K562 (cell line): ENCODE results near the gene EME2. TPM values are rescaled to one million over a fixed set of nuclear protein-coding genes. Genes with fewer than 3 reads are reported as not detected.

Experiments
- ATAC-seq: fragments of 200-7000 bp; cut with Tn5 transposase; 3 replicates; pipeline ENCODE4 v1.9.1; 2020; ENCODE audit warnings: moderate library complexity
- BruUV-seq: library from RNA; stranded (reverse); fragments of 400-500 nt; replicated peaks from 2 replicates; lab custom pipeline; 2021; lab: Mats Ljungman, UMichigan
- CTCF ChIA-PET: fragments of 300-600 bp; formaldehyde crosslinking; extraction: SDS; loops from one replicate; lab custom pipeline; 2021; ENCODE audit warnings: low intra/inter-chr PET ratio; lab: Yijun Ruan, JAX
- POLR2A ChIA-PET: fragments of 300-600, 350-650 bp; sonication (Branson Sonifier 250); formaldehyde crosslinking; extraction: SDS; loops from one replicate; lab custom pipeline; 2021; ENCODE audit warnings: antibody characterized with exemption, inconsistent platforms; lab: Yijun Ruan, JAX
- DNase-seq, 4 experiments: peaks; one replicate each; pipeline versions ENCODE4 v3.0.0 to v3.0.0-alpha.2; 2011 to 2018; ENCODE audit warnings: low spot score in 3 of 4, mixed read lengths in 3 of 4; ENCODE audit errors: extremely low read depth in 1 of 4
- FAIRE-seq: peaks from 2 replicates; lab custom pipeline; 2011; peaks lifted over from hg19 to GRCh38; lab: Jason Lieb, UNC
- H2AFZ ChIP-seq: 2 replicates; pipeline ENCODE4 v1.6.0; 2011; ENCODE audit warnings: low read depth, low read length, control low read depth, inconsistent platforms
- H3K27ac ChIP-seq: fragments of 200-600 bp; 3 replicates; pipeline ENCODE4 v1.8.0; 2011; ENCODE audit warnings: low read depth, mild to moderate bottlenecking, control low read depth, inconsistent platforms, low read length, moderate library complexity, mixed read lengths; ENCODE audit errors: extremely low read depth
- H3K27me3 ChIP-seq, 2 experiments: fragments of 300-600 bp in 1 of 2; 2 replicates in 1 of 2; 3 replicates in 1 of 2; pipeline versions ENCODE4 v1.6.0 to v1.8.0; 2011; ENCODE audit warnings: inconsistent platforms in 2 of 2, low read length in 2 of 2, mild to moderate bottlenecking in 1 of 2, mixed read lengths in 1 of 2, moderate library complexity in 1 of 2; ENCODE audit not compliant: control insufficient read depth in 2 of 2, insufficient read depth in 2 of 2
- H3K36me3 ChIP-seq: fragments of 300-600 bp; 3 replicates; pipeline ENCODE4 v1.8.0; 2011; ENCODE audit warnings: mild to moderate bottlenecking, low read length, inconsistent platforms; ENCODE audit not compliant: control insufficient read depth, insufficient read depth
- H3K4me1 ChIP-seq, 2 experiments: fragments of 200-600 bp in 1 of 2; replicated peaks in 1 of 2; 2 replicates in 1 of 2; 3 replicates in 1 of 2; pipeline versions ENCODE4 v1.5.1 to v1.8.0; 2011; ENCODE audit warnings: inconsistent platforms in 2 of 2, low read length in 2 of 2, mild to moderate bottlenecking in 1 of 2, mixed read lengths in 1 of 2, moderate library complexity in 1 of 2; ENCODE audit not compliant: control insufficient read depth in 2 of 2, insufficient read depth in 2 of 2
- H3K4me2 ChIP-seq: 2 replicates; pipeline ENCODE4 v1.6.1; 2011; ENCODE audit warnings: low read length, control low read depth, inconsistent platforms, mixed read lengths; ENCODE audit not compliant: insufficient read depth
- H3K4me3 ChIP-seq: fragments of 200-600 bp; sonication (generic), shearing (Covaris generic); 2 replicates; pipeline ENCODE4 v1.5.1; 2016; ENCODE audit warnings: control low read depth, inconsistent platforms
- H3K79me2 ChIP-seq: fragments of 200-600 bp; 3 replicates; pipeline ENCODE4 v1.8.0; 2011; ENCODE audit warnings: low read length, inconsistent platforms; ENCODE audit not compliant: control insufficient read depth, insufficient read depth
- H3K9ac ChIP-seq, 2 experiments: 2 replicates each; pipeline versions ENCODE4 v1.6.0 to v1.6.1; 2011; ENCODE audit warnings: low read depth in 2 of 2, low read length in 2 of 2, control low read depth in 1 of 2, inconsistent platforms in 1 of 2, mild to moderate bottlenecking in 1 of 2, mixed read lengths in 1 of 2; ENCODE audit not compliant: insufficient read depth in 1 of 2
- H3K9me1 ChIP-seq: one replicate; pipeline ENCODE4 v1.6.0; 2011; ENCODE audit warnings: inconsistent platforms, mild to moderate bottlenecking, low read length, moderate library complexity; ENCODE audit not compliant: control insufficient read depth, insufficient read depth
- H3K9me3 ChIP-seq: replicated peaks from 2 replicates; pipeline ENCODE4 v1.5.1; 2011; ENCODE audit warnings: low read depth, low read length, inconsistent platforms; ENCODE audit not compliant: control insufficient read depth, insufficient read depth
- H4K20me1 ChIP-seq: replicated peaks from 2 replicates; pipeline ENCODE4 v1.6.1; 2011; ENCODE audit warnings: low read length, inconsistent platforms, mixed read lengths; ENCODE audit not compliant: control insufficient read depth, insufficient read depth
- BCOR ChIP-seq: fragments of 450-650 bp; IDR thresholded peaks from 2 replicates; pipeline ENCODE4 v1.6.1; 2016
- CEBPG ChIP-seq, 3 experiments: fragments of 200-800 bp in 1 of 3; sonication (Bioruptor generic) in 1 of 3; sonication (generic) in 1 of 3; formaldehyde crosslinking in 1 of 3; IDR thresholded peaks in 2 of 3; conservative IDR thresholded peaks in 1 of 3; 2 replicates each; pipeline versions ENCODE4 v1.6.1 to v1.8.0; 2016 to 2022; ENCODE audit warnings: missing compliant biosample characterization in 2 of 3, missing genetic modification characterization in 2 of 3, mild to moderate bottlenecking in 1 of 3, missing genetic modification reagents in 1 of 3
- GATAD2A ChIP-seq: fragments of 450-650 bp; IDR thresholded peaks from 2 replicates; pipeline ENCODE4 v1.6.1; 2017
- KLF1 ChIP-seq: fragments of 450-650 bp; IDR thresholded peaks from 2 replicates; pipeline ENCODE4 v1.6.1; 2016; ENCODE audit warnings: missing genetic modification characterization, missing compliant biosample characterization
- MTF1 ChIP-seq: fragments of 250-450 bp; sonication (Bioruptor Pico); IDR thresholded peaks from 2 replicates; pipeline ENCODE4 v1.9.0; 2021; ENCODE audit warnings: moderate library complexity, mild to moderate bottlenecking, inconsistent platforms, borderline replicate concordance
- NCOR1 ChIP-seq: fragments of 450-650 bp; IDR thresholded peaks from 2 replicates; pipeline ENCODE4 v1.6.1; 2016; ENCODE audit warnings: mild to moderate bottlenecking, moderate library complexity
- NFIX ChIP-seq: fragments of 250-450 bp; sonication (Bioruptor Pico); IDR thresholded peaks from 2 replicates; pipeline ENCODE4 v1.4.0; 2020; ENCODE audit warnings: low read depth, mild to moderate bottlenecking, moderate library complexity
- NR2C1 ChIP-seq, 2 experiments: fragments of 450-650 bp; IDR thresholded peaks; 2 replicates each; pipeline ENCODE4 v1.6.1; 2017; ENCODE audit warnings: mild to moderate bottlenecking in 2 of 2, antibody characterized with exemption in 1 of 2, inconsistent platforms in 1 of 2, missing compliant biosample characterization in 1 of 2, missing genetic modification characterization in 1 of 2
- NR3C1 ChIP-seq: sonication (generic); formaldehyde crosslinking; IDR thresholded peaks from 2 replicates; pipeline ENCODE4 v1.8.1; 2022; ENCODE audit warnings: missing genetic modification reagents
- POU5F1 ChIP-seq: fragments of 150-350 bp; IDR thresholded peaks from 2 replicates; pipeline ENCODE4 v1.6.1; 2014; ENCODE audit warnings: borderline replicate concordance, low read length, low read depth, mild to moderate bottlenecking; ENCODE audit not compliant: partially characterized antibody
- RAD21 ChIP-seq, 2 experiments: fragments of 250-450 bp in 1 of 2; fragments of 450-650 bp in 1 of 2; sonication (Bioruptor Pico) in 1 of 2; formaldehyde crosslinking in 1 of 2; IDR thresholded peaks in 1 of 2; conservative IDR thresholded peaks in 1 of 2; 2 replicates each; pipeline versions ENCODE4 v1.4.0 to v1.8.0; 2020 to 2022; ENCODE audit warnings: mild to moderate bottlenecking in 2 of 2, moderate library complexity in 1 of 2
- SMAD2 ChIP-seq: fragments of 150-350 bp; IDR thresholded peaks from 2 replicates; pipeline ENCODE4 v1.6.1; 2014; ENCODE audit warnings: low read depth, mild to moderate bottlenecking, low read length
- TAL1 ChIP-seq: fragments of 450-650 bp; IDR thresholded peaks from 2 replicates; pipeline ENCODE4 v1.6.1; 2016; ENCODE audit warnings: mild to moderate bottlenecking
- ZBTB7A ChIP-seq: IDR thresholded peaks from 2 replicates; pipeline ENCODE4 v1.6.1; 2011; ENCODE audit warnings: low read depth, mild to moderate bottlenecking, low read length, moderate library complexity, borderline replicate concordance; ENCODE audit not compliant: control insufficient read depth
- ZNF133 ChIP-seq: fragments of 250-450 bp; sonication (Bioruptor Pico); IDR thresholded peaks from 2 replicates; pipeline ENCODE4 v1.4.0; 2020; ENCODE audit warnings: mild to moderate bottlenecking
- ZNF263 ChIP-seq: sonication (generic); formaldehyde crosslinking; IDR thresholded peaks from 2 replicates; pipeline ENCODE4 v1.8.0; 2022; ENCODE audit warnings: mild to moderate bottlenecking, missing genetic modification reagents, borderline replicate concordance
- ZNF512 ChIP-seq: IDR thresholded peaks from 2 replicates; pipeline ENCODE4 v1.6.1; 2016; ENCODE audit warnings: missing genetic modification characterization, missing compliant biosample characterization
- WGBS: fragments of 100-300 bp; shearing (Covaris generic); methylation state at CpG from one replicate; pipeline ENCODE4 v1.1.6; 2016; ENCODE audit warnings: low coverage, mixed read lengths; ENCODE audit not compliant: insufficient coverage; ENCODE audit errors: missing lambda C conversion rate; 5-methylcytosine and 5-hydroxymethylcytosine counted together
- in situ Hi-C: fragments of 300-500 bp; cut with MboI; formaldehyde crosslinking; loops from 4 replicates; pipeline ENCODE4 v1.15.0; 2018; ENCODE audit warnings: inconsistent platforms, mixed read lengths
- intact Hi-C: fragments of 100-400 bp; cut with micrococcal nuclease; formaldehyde crosslinking; loops from 2 replicates; pipeline ENCODE4 v1.14.2; 2022
- polyA plus RNA-seq, 8 experiments: library from polyadenylated mRNA; depleted of rRNA in 4 of 8; stranded (reverse) in 5 of 8; unstranded in 3 of 8; fragments of >200 nt; fragmentation: Nextera tagmentation in 2 of 8; fragmentation: Illumina TruSeq in 1 of 8; extraction: Ambion mirVana in 2 of 8; extraction: Trizol in 1 of 8; gene quantifications; 2 replicates each; pipeline versions ENCODE4 v1.2.1 to v1.2.3, GENCODE V29; 2011 to 2014; ENCODE audit warnings: inconsistent platforms in 1 of 8, missing spikeins in 1 of 8
- total RNA-seq, 7 experiments: library from RNA; depleted of rRNA in 6 of 7; stranded (reverse); fragments of >200 nt in 6 of 7; fragmentation: Illumina TruSeq in 2 of 7; extraction: Trizol in 2 of 7; gene quantifications; 2 replicates each; pipeline versions ENCODE4 v1.2.1 to v1.2.3, GENCODE V29; 2011 to 2021; ENCODE audit warnings: low replicate concordance in 1 of 7
- TF ChIP-seq, protein P1 (sequence below): sonication (generic); formaldehyde crosslinking; IDR thresholded peaks from 2 replicates; pipeline ENCODE4 v1.8.1; 2023; ENCODE audit warnings: mild to moderate bottlenecking, missing genetic modification reagents

Gene EME2
- total and polyA plus RNA-seq, 9 of the 15 experiments (the other 6 are each of a cell fraction or from before 2014, with no cell fraction given), result 0.35 to 19.9 (median 3.5) TPM

- no peak for TF ChIP-seq MTF1 (CRISPR knock-in tag)
- TF ChIP-seq ZNF512 (tag), result no peak
- no peak for TF ChIP-seq SMAD2
- TF ChIP-seq NR2C1 (IDR thresholded peaks at IDR 0.05), result no peak
- no peak for TF ChIP-seq NR2C1 (tag; IDR thresholded peaks at IDR 0.05)
- TF ChIP-seq TAL1, result no peak
These were observed 32.4 kb upstream of the EME2 start (continued) for GRCh38 chr16:1740234-1740633.

GRCh38 chr16:1740781-1741490 is 31.7 kb upstream of the EME2 start:
- intact Hi-C loops (no loop called here), in situ Hi-C loops (no loop called here)
- no peak for TF ChIP-seq BCOR
- no peak for TF ChIP-seq RAD21 (CRISPR knock-in tag; conservative IDR thresholded peaks at IDR 0.05 in 1 of 2, IDR thresholded peaks at IDR 0.05 in 1 of 2)
- TF ChIP-seq NFIX (CRISPR knock-in tag), result no peak
- TF ChIP-seq NR3C1, result no peak
- no peak for TF ChIP-seq KLF1 (tag)
- TF ChIP-seq ZNF133, result no peak
- TF ChIP-seq, protein P1, sequence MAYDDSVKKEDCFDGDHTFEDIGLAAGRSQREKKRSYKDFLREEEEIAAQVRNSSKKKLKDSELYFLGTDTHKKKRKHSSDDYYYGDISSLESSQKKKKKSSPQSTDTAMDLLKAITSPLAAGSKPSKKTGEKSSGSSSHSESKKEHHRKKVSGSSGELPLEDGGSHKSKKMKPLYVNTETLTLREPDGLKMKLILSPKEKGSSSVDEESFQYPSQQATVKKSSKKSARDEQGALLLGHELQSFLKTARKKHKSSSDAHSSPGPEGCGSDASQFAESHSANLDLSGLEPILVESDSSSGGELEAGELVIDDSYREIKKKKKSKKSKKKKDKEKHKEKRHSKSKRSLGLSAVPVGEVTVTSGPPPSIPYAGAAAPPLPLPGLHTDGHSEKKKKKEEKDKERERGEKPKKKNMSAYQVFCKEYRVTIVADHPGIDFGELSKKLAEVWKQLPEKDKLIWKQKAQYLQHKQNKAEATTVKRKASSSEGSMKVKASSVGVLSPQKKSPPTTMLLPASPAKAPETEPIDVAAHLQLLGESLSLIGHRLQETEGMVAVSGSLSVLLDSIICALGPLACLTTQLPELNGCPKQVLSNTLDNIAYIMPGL (CRISPR knock-in tag), result no peak
- TF ChIP-seq ZNF263, result no peak
- no peak for TF ChIP-seq GATAD2A
- TF ChIP-seq NCOR1, result no peak
- TF ChIP-seq ZBTB7A, result no peak
- TF ChIP-seq CEBPG (CRISPR knock-in tag; IDR thresholded peaks at IDR 0.05), result no peak
- no peak for TF ChIP-seq CEBPG (tag; conservative IDR thresholded peaks at IDR 0.05 in 1 of 2, IDR thresholded peaks at IDR 0.05 in 1 of 2)
- TF ChIP-seq POU5F1, result no peak

More at GRCh38 chr16:1740781-1741490, 31.7 kb upstream of the EME2 start:
- Histone ChIP-seq H3K36me3 (peaks cover 18% of the 10 kb centered on the region; the same call in 1 of the 3 replicates), H4K20me1 (no peaks in the 10 kb centered on the region), H3K4me1 (peaks cover 0 to 50% of the 10 kb centered on the region in 2 experiments; a peak in 2 of 5 replicates), H3K27me3 (no peaks in the 10 kb centered on the region; a peak in 1 of 5 replicates), H3K9me3 (peaks cover 22% of the 10 kb centered on the region), H3K79me2 (no peaks in the 10 kb centered on the region), H3K27ac (no peak overlapping the region), H3K4me3 (no peak overlapping the region), H3K9ac (peak overlapping the region in 1 of 2 experiments; percentile 68; a peak in 1 of 4 replicates), H3K9me1 (no peaks in the 10 kb centered on the region), H3K4me2 (no peak overlapping the region), H2AFZ (no peak overlapping the region)
- no TSS peak for BruUV-seq
- no peak for ATAC-seq
- WGBS, result 95% methylated on average over 23 of the region's 30 CpGs
- no peak for FAIRE-seq
- no peak for DNase-seq
- ChIA-PET CTCF (no interaction called here), POLR2A (no interaction called here)
